NCI-H2196 treated with DMSO at 0.1 percent for 48 hours (cell line): ENCODE data around the gene KITLG.
"Not testable (repeated sequence)": the region's sequence is repeated elsewhere in the genome, so short reads cannot be mapped to it uniquely, and the experiment has no call there.

Source experiments
- DNase-seq: peaks from one replicate; lab custom pipeline; 2025; ENCODE audit not compliant: unreplicated experiment; lab: John Stamatoyannopoulos, UW

Gene KITLG

GRCh38 chr12:88496429-88496828 is 83.8 kb downstream of the KITLG start:
- no peak for DNase-seq

GRCh38 chr12:88495031-88495430 is 85.2 kb downstream of the KITLG start:
- no peak for DNase-seq

GRCh38 chr12:88494520-88494919 is 85.8 kb downstream of the KITLG start:
- no peak for DNase-seq

GRCh38 chr12:88493636-88494035 is 86.6 kb downstream of the KITLG start:
- DNase-seq: no peak

GRCh38 chr12:88490425-88490824 is 89.8 kb downstream of the KITLG start:
- no peak for DNase-seq

GRCh38 chr12:88472775-88473174 is 107.5 kb downstream of the KITLG start:
- no peak for DNase-seq

GRCh38 chr12:88472248-88472647 is 108.0 kb downstream of the KITLG start:
- DNase-seq: no peak

- DNase-seq: no peak
Observed at GRCh38 chr12:88471331-88472045, 108.8 kb downstream of the KITLG start.

- DNase-seq: no peak
Observed at GRCh38 chr12:88469154-88469553, 111.1 kb downstream of the KITLG start.

GRCh38 chr12:88468581-88468980 is 111.7 kb downstream of the KITLG start:
- DNase-seq: no peak

- not testable (repeated sequence) for DNase-seq
Observed at GRCh38 chr12:88466708-88467107, 113.6 kb downstream of the KITLG start.

GRCh38 chr12:88458327-88458726 is 121.9 kb downstream of the KITLG start:
- no peak for DNase-seq

GRCh38 chr12:88453323-88453722 is 126.9 kb downstream of the KITLG start:
- DNase-seq: no peak

GRCh38 chr12:88451205-88451604 is 129.1 kb downstream of the KITLG start:
- DNase-seq: no peak

- DNase-seq: no peak
Observed at GRCh38 chr12:88450136-88450535, 130.1 kb downstream of the KITLG start.

GRCh38 chr12:88448337-88448915 is 131.8 kb downstream of the KITLG start:
- DNase-seq: peak; percentile 81

GRCh38 chr12:88445705-88446394 is 134.4 kb downstream of the KITLG start:
- DNase-seq: no peak

- DNase-seq: no peak
Observed at GRCh38 chr12:88444481-88444880, 135.8 kb downstream of the KITLG start.
